GM18519 (cell line): Measurements from ENCODE around the gene NEXMIF.
"Not testable (repeated sequence)": the region's sequence is repeated elsewhere in the genome, so short reads cannot be mapped to it uniquely, and the experiment has no call there.

Experiments used
- ATAC-seq: cut with Tn5 transposase; IDR thresholded peaks from one replicate; pipeline ENCODE4 v1.9.1; 2021; ENCODE audit warnings: mild to moderate bottlenecking, moderate library complexity; ENCODE audit not compliant: unreplicated experiment, low FRiP score

Gene NEXMIF

GRCh38 chrX:74800062-74800461, 125.2 kb downstream of the NEXMIF start:
- no peak for ATAC-seq

GRCh38 chrX:74797338-74797887, 127.8 kb downstream of the NEXMIF start:
- ATAC-seq = no peak

GRCh38 chrX:74788545-74789086, 136.6 kb downstream of the NEXMIF start:
- ATAC-seq = no peak

- ATAC-seq = no peak
Measured at GRCh38 chrX:74784629-74785028, 140.6 kb downstream of the NEXMIF start.

GRCh38 chrX:74781507-74782034, 143.7 kb downstream of the NEXMIF start:
- ATAC-seq = peak; percentile 76

- ATAC-seq = no peak
Measured at GRCh38 chrX:74779175-74779574, 146.1 kb downstream of the NEXMIF start.

- no peak for ATAC-seq
Measured at GRCh38 chrX:74774988-74775387, 150.3 kb downstream of the NEXMIF start.

- ATAC-seq = no peak
Measured at GRCh38 chrX:74736450-74736849, 188.8 kb downstream of the NEXMIF start.

GRCh38 chrX:74705269-74705668, 220.0 kb downstream of the NEXMIF start:
- no peak for ATAC-seq

GRCh38 chrX:74701343-74701742, 223.9 kb downstream of the NEXMIF start:
- not testable (repeated sequence) for ATAC-seq

GRCh38 chrX:74684466-74684865, 240.8 kb downstream of the NEXMIF start:
- ATAC-seq = no peak
